Stimulated activated naive CD8-positive, alpha-beta T cell treated with anti-CD3 and anti-CD28 coated beads, Interleukin-15, Interleukin-2, amounts not matched to agents 100 ng/mL and 50 ng/mL, for 24 hours (primary cell): ENCODE measurements around the gene ETV4.
"Not testable (repeated sequence)": the region's sequence is repeated elsewhere in the genome, so short reads cannot be mapped to it uniquely, and the experiment has no call there.

Source experiments
- H3K27ac Mint-ChIP-seq: one replicate; pipeline ENCODE4 v1.8.0; 2021; ENCODE audit warnings: mild to moderate bottlenecking, mixed read lengths
- H3K27me3 Mint-ChIP-seq: one replicate; pipeline ENCODE4 v1.8.0; 2021; ENCODE audit warnings: mixed read lengths
- H3K36me3 Mint-ChIP-seq: one replicate; pipeline ENCODE4 v1.8.0; 2021; ENCODE audit warnings: low read depth, mixed read lengths
- H3K4me1 Mint-ChIP-seq: one replicate; pipeline ENCODE4 v1.8.0; 2021; ENCODE audit warnings: low read depth, mixed read lengths
- H3K4me3 Mint-ChIP-seq: one replicate; pipeline ENCODE4 v1.8.0; 2021; ENCODE audit warnings: mild to moderate bottlenecking, mixed read lengths
- H3K9me3 Mint-ChIP-seq: one replicate; pipeline ENCODE4 v1.8.0; 2021; ENCODE audit warnings: mixed read lengths

The ETV4 gene

DNA sequence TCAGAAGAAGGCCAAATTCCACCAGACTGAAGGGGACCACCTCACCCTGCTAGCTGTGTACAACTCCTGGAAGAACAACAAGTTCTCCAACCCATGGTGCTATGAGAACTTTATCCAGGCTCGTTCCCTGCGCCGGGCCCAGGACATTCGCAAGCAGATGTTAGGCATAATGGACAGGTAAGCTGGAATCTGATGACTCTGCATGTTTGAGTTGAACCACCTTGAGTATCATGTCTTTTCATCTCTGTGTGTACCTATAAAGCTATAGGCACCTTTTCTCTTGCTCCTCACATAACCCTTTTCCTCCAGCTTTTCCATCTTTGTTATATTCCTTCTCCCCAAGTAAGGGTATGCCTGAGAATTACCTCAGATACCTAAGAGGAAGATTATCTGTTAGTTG lies 24.8 kb downstream of the ETV4 start:
- H3K9me3 Mint-ChIP-seq, result no peaks in the 10 kb centered on the region
- H3K27me3 Mint-ChIP-seq, result no peaks in the 10 kb centered on the region
- H3K36me3 Mint-ChIP-seq, result peaks cover 70% of the 10 kb centered on the region
- H3K4me1 Mint-ChIP-seq, result no peaks in the 10 kb centered on the region
- H3K27ac Mint-ChIP-seq, result no peak overlapping the region
- H3K4me3 Mint-ChIP-seq, result no peak overlapping the region

DNA sequence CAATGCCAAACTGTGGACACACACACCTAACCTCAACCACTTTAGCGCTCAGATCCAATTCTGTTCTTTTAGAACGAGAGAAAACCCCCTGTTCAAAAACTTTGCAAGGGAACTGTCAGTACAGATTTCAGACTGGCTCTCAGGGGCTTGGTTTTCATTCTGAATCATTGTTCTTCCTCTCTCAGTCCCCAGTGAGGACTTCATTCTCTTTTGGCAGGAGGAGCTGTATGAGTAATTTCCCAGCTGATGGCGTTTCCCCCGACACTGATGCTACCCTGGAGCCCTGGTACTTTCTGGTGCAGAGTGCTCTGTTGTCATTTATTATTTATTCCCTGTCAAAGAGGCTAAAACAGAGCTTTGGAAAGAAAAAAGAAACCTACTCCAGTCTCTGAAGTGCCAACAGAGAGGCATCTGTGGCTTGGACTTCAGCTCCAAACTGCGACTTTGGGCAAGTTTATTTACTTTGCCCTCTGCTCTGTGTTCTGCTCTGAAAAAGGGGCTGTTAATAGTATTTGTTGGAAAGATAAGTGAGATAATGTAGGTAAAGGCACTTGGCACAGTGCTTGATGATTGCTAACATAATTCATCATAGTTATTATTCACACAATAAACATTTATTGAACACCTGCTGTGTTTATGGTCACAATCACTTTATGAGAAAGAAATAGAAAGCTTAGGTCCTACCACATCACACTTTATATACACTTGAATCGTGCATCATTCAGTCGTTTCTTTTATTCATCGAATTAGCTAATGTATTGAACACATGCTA lies 28.3 kb downstream of the ETV4 start:
- H3K4me1 Mint-ChIP-seq, result no peaks in the 10 kb centered on the region
- no peaks in the 10 kb centered on the region for H3K9me3 Mint-ChIP-seq
- H3K4me3 Mint-ChIP-seq, result no peak overlapping the region
- H3K27me3 Mint-ChIP-seq, result no peaks in the 10 kb centered on the region
- no peak overlapping the region for H3K27ac Mint-ChIP-seq
- H3K36me3 Mint-ChIP-seq, result peaks cover 68% of the 10 kb centered on the region

DNA sequence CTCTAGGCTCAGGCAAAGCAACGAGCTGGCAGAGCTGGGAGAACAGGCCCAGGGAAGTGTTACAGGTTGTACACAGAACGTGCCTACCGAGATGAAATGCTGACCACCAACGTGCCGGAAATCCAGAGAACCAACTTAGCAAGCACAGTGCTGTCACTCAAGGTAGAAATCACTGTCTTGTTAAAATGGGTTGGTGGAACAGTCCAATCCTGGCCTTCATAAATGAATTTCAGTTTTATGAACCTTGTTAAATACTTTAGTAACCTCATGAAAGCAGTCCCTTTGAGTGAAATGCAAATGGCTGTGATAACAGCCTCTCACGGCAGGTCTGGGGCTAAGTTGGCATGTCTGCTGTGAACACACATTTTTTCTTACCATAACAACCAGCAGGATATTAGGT lies 29.0 kb downstream of the ETV4 start:
- Mint-ChIP-seq H3K27me3 (no peaks in the 10 kb centered on the region), H3K4me1 (no peaks in the 10 kb centered on the region), H3K27ac (no peak overlapping the region), H3K4me3 (no peak overlapping the region), H3K36me3 (peaks cover 72% of the 10 kb centered on the region), H3K9me3 (no peaks in the 10 kb centered on the region)

DNA sequence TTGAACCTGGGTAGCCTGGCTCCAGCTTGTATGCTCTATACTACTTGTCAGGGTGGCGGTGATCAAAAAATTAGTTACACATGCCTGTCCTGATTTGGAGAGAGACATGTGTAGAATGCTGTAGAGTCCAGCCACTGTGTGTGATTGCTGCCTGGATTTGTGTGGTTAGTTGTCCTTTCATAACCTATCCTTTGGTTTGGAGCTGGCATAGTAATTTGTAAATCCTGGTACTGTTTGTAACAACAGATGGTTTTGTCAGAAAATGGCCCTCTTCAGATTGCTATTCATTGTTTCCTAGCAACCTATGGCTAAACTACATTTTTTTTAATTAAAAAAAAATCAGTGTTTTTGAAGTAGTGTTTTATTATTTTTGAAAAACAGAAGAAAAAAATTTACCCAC lies 30.5 kb downstream of the ETV4 start:
- H3K27me3 Mint-ChIP-seq, result no peaks in the 10 kb centered on the region
- H3K9me3 Mint-ChIP-seq, result no peaks in the 10 kb centered on the region
- H3K36me3 Mint-ChIP-seq, result peaks cover 64% of the 10 kb centered on the region
- H3K4me1 Mint-ChIP-seq, result no peaks in the 10 kb centered on the region
- H3K4me3 Mint-ChIP-seq, result no peak overlapping the region
- no peak overlapping the region for H3K27ac Mint-ChIP-seq

DNA sequence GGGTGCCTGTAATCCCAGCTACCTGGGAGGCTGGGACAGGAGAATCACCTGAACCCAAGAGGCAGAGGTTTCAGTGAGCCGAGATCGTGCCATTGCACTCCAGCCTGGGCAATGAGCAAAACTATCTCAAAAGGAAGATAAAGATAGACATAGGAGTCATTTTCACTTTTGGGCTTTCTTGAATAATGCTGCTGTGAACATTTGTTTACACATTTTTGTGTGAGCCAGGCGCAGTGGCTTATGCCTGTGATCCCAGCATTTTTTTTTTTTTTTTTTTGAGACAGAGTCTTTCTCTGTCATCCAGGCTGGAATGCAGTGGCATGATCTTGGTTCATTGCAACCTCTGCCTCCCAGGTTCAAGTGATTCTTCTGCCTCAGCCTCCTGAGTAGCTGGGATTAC lies 34.9 kb downstream of the ETV4 start:
- H3K4me3 Mint-ChIP-seq, H3K9me3 Mint-ChIP-seq, H3K4me1 Mint-ChIP-seq, H3K27me3 Mint-ChIP-seq, H3K27ac Mint-ChIP-seq: not testable (repeated sequence)
- peaks cover 61% of the 10 kb centered on the region for H3K36me3 Mint-ChIP-seq

DNA sequence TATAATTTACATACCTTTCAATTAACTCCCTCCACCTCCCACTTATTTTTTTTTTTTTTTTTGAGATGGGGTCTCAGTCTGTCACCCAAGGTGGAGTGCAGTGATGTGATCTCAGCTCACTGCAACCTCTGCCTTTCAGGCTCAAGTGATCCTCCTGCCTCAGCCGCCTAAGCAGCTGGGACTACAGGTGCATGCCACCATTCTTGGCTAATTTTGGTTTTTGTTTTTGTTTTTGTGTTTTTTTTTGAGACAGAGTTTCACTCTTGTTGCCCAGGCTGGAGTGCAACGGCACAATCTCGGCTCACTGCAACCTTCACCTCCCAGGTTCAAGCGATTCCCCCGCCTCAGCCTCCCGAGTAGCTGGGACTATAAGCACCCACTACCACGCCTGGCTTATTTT lies 36.7 kb downstream of the ETV4 start:
- H3K27ac Mint-ChIP-seq, H3K9me3 Mint-ChIP-seq, H3K4me3 Mint-ChIP-seq, H3K27me3 Mint-ChIP-seq, H3K4me1 Mint-ChIP-seq: not testable (repeated sequence)
- peaks cover 69% of the 10 kb centered on the region for H3K36me3 Mint-ChIP-seq

DNA sequence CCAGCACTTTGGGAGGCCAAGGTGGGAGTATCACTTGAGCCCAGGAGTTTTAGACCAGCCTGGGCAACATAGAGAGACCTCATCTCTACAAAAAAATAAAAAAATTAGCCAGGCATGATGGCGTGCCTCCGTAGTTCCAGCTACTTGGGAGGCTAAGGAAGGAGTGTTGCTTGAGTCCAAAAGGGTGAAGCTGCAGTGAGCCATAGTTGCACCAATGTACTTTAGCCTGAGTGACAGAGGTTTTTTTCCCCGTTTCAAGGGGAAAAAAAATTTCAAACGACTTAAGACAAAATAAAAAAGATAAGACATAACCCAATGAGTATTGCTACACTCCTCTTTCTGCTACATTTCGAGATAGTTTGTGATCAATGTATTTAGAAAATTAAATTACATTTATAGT lies 55.5 kb downstream of the ETV4 start:
- Mint-ChIP-seq H3K4me1 (peaks cover 18% of the 10 kb centered on the region), H3K9me3 (no peaks in the 10 kb centered on the region), H3K4me3 (no peak overlapping the region), H3K27ac (no peak overlapping the region), H3K27me3 (no peaks in the 10 kb centered on the region), H3K36me3 (peaks cover 51% of the 10 kb centered on the region)

DNA sequence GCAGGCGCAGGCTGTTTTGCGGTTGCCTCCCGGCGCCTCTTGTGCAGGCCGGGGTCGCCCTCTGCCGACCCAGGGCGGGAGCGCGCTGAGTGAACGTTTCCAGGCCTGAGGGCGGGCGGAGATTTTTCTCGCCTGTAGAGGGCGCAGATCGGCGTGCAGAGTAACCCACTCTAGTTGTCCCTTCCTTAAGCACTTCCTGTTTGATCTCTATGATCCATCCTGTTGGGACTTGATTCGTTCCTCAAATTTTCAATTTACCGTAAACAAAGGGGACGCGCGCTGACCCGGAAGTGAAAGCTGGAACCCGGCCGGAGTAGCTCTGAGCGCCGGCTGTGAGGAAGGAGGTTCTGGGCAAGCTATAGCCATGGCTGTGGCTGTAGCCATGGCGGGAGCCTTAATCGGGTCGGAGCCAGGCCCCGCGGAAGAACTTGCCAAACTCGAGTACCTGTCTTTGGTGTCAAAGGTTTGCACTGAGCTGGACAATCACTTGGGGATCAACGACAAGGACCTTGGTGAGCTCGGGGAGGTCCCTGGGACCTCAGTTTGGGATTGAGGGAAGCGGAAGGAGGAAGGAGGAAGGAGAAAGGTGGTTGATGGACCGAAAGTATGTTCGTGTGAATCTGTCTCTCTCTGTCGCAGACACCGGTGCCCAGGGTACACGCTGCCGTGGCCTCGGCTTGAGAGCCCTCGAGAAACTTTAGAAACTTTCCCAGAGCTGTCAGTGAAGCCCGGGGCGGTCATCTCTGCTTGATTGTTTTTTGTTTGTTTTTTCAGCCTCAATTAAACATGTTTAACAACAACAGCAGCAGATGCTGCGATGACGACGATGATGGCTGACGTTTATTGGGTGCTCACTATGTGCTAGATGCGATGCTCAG lies 62.2 kb downstream of the ETV4 start, which contains the start of gene DHX8:
Gene DHX8 (plus strand): TSS at position 302 of the 878 bp plus-strand sequence. CDS start 63 bp downstream, at position 365.
- Mint-ChIP-seq H3K4me3 (peak within 1 kb of the TSS; percentile 100), H3K9me3 (no peaks in the 10 kb centered on the region)

DNA sequence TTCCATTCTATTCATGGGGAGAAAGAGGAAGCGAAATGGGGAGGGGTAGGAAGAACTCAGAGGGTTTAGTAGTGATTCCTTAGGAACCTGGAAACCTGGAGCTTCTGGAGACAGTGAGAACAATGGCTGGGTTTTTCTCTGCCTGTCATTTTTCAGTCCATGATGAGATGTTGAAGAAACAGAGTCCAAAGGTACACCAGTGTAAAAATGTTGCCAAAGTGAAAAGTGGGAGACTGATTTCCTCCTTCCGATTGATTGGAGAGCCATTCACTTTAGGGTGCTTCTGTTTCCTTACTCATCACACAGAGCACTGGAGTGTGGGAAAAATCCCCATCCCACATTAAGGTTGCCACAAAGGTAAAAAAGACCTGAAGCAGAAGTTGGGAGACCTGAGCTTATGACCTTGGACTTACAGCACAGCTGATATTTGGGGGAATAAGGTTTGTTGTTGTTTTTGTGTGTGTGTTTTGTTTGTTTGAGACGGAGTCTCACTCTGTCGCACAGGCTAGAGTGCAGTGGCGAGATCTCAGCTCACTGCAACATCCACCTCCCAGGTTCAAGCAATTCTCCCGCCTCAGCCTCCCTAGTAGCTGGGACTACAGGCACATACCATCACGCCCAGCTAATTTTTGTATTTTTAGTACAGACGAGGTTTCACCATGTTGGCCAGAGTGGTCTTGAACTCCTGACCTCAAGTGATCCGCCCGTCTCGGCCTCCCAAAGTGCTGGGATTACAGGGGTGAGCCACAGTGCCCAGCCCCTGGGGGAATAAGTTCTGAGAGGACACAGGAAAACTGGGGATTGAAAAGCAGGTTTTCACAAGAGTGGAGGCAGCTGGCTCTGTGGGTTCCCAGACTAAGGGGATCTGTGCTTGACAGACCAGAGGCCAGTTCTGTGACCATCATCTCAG lies 63.8 kb downstream of the ETV4 start:
- H3K9me3 Mint-ChIP-seq, result no peaks in the 10 kb centered on the region
- no peaks in the 10 kb centered on the region for H3K27me3 Mint-ChIP-seq
- no peak overlapping the region for H3K4me3 Mint-ChIP-seq
- H3K27ac Mint-ChIP-seq, result no peak overlapping the region
- H3K4me1 Mint-ChIP-seq, result peaks cover 38% of the 10 kb centered on the region
- peaks cover 3% of the 10 kb centered on the region for H3K36me3 Mint-ChIP-seq

More for the DNA sequence above, 62.2 kb downstream of the ETV4 start, which contains the start of gene DHX8:
- H3K27ac Mint-ChIP-seq, result peak within 1 kb of the TSS; percentile 98
- peaks cover 41% of the 10 kb centered on the region for H3K4me1 Mint-ChIP-seq
- no peaks in the 10 kb centered on the region for H3K27me3 Mint-ChIP-seq
- H3K36me3 Mint-ChIP-seq, result peaks cover 3% of the 10 kb centered on the region

DNA sequence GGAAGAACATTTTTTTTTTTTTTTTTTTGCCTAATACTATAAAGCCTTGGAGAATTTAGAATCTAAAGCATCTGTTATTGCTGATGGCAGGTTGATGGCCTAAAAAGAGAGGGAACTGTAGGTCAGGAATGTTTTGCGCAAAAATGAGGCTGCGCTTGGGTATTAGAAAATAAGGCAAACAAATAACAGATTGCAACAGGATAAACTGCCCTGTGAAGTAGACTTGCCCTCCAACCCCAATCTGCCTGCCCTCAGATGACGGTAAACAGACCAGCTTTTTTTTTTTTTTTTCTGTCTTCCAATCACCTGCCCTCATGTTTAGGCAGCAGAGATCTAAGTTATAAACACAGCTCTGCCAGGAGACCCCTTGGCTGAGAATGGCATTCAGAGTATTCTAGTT lies 66.2 kb downstream of the ETV4 start:
- H3K4me1 Mint-ChIP-seq, result peaks cover 17% of the 10 kb centered on the region
- H3K36me3 Mint-ChIP-seq, result peaks cover 3% of the 10 kb centered on the region
- H3K27me3 Mint-ChIP-seq, result no peaks in the 10 kb centered on the region
- H3K27ac Mint-ChIP-seq, result no peak overlapping the region
- no peak overlapping the region for H3K4me3 Mint-ChIP-seq
- H3K9me3 Mint-ChIP-seq, result no peaks in the 10 kb centered on the region
